GM13976 (cell line): ENCODE data around the gene DIP2B.
"Not testable (repeated sequence)": the region's sequence is repeated elsewhere in the genome, so short reads cannot be mapped to it uniquely, and the experiment has no call there.

ENCODE experiments used
- DNase-seq: peaks from one replicate; pipeline ENCODE4 v3.0.0; 2012; ENCODE audit warnings: low spot score
- CTCF ChIP-seq: IDR thresholded peaks from 2 replicates; pipeline ENCODE4 v1.5.1; 2012; ENCODE audit warnings: borderline replicate concordance, mild to moderate bottlenecking; ENCODE audit not compliant: insufficient read depth; ENCODE audit errors: extremely low read depth, missing control alignments, control extremely low read depth
- in situ Hi-C: fragments of 300-500 bp; cut with MboI; formaldehyde crosslinking; loops from one replicate; pipeline ENCODE4 v1.12.0; 2022; ENCODE audit warnings: low sequenced_read_pairs, mixed read lengths, inconsistent platforms; ENCODE audit not compliant: unreplicated experiment

DIP2B gene

GRCh38 chr12:50764286-50765094 is 259.7 kb downstream of the DIP2B start:
- no peak for TF ChIP-seq CTCF
- in situ Hi-C loops, result no loop called here
- no peak for DNase-seq

GRCh38 chr12:50765095-50765911 is 260.5 kb downstream of the DIP2B start:
- in situ Hi-C loops, result no loop called here
- DNase-seq, result peak; percentile 72
- peak; percentile 70 for TF ChIP-seq CTCF

- in situ Hi-C loops, result no loop called here
- DNase-seq, result no peak
- no peak for TF ChIP-seq CTCF
These were observed 263.6 kb downstream of the DIP2B start for GRCh38 chr12:50768391-50768790.

GRCh38 chr12:50768813-50769212 is 264.0 kb downstream of the DIP2B start:
- in situ Hi-C loops, DNase-seq: not testable (repeated sequence)

GRCh38 chr12:50771409-50771808 is 266.6 kb downstream of the DIP2B start:
- no peak for DNase-seq
- in situ Hi-C loops, result no loop called here
- no peak for TF ChIP-seq CTCF

- TF ChIP-seq CTCF, result no peak
- in situ Hi-C loops, result no loop called here
These were observed 267.7 kb downstream of the DIP2B start for GRCh38 chr12:50772470-50772869.

GRCh38 chr12:50772877-50773276 is 268.1 kb downstream of the DIP2B start:
- DNase-seq, result no peak
- in situ Hi-C loops, result no loop called here
- TF ChIP-seq CTCF, result no peak

More at GRCh38 chr12:50772470-50772869, 267.7 kb downstream of the DIP2B start:
- DNase-seq, result no peak
